Mesothelial cell of epicardium (in vitro differentiated cells): Measurements from ENCODE around the gene AURKB. TPM values are rescaled to one million over a fixed set of nuclear protein-coding genes. Genes with fewer than 3 reads are reported as not detected.

ENCODE experiments used
- DNase-seq, 2 experiments: peaks; one replicate each; pipeline ENCODE4 v3.0.0; 2021; ENCODE audit warnings: low spot score in 2 of 2; ENCODE audit not compliant: unreplicated experiment in 2 of 2
- H3K27ac Mint-ChIP-seq: 2 replicates; pipeline ENCODE4 v1.8.0; 2021; ENCODE audit warnings: mixed read lengths
- H3K27me3 Mint-ChIP-seq: 2 replicates; pipeline ENCODE4 v1.8.0; 2021; ENCODE audit warnings: low read depth, mixed read lengths
- H3K36me3 Mint-ChIP-seq: 2 replicates; pipeline ENCODE4 v1.8.0; 2021; ENCODE audit warnings: mixed read lengths
- H3K4me1 Mint-ChIP-seq: 2 replicates; pipeline ENCODE4 v1.8.0; 2021; ENCODE audit warnings: mixed read lengths
- H3K4me3 Mint-ChIP-seq: 2 replicates; pipeline ENCODE4 v1.8.0; 2021; ENCODE audit warnings: mild to moderate bottlenecking, moderate library complexity, mixed read lengths
- H3K9me3 Mint-ChIP-seq: 2 replicates; pipeline ENCODE4 v1.8.0; 2021; ENCODE audit warnings: mixed read lengths
- CTCF ChIP-seq: fragments of 200-600 bp; sonication (generic); IDR thresholded peaks from one replicate; pipeline ENCODE4 v1.5.0; 2021; ENCODE audit warnings: antibody characterized with exemption; ENCODE audit not compliant: unreplicated experiment
- total RNA-seq: library from RNA; stranded (reverse); gene quantifications from 3 replicates; pipeline ENCODE4 v1.2.1, GENCODE V29; 2021

Gene AURKB
- total RNA-seq, 1 donor from 2014 or later, result 37.3 TPM

GRCh38 chr17:8243827-8244226 lies 33.5 kb upstream of the AURKB start:
- no peak for TF ChIP-seq CTCF
- Mint-ChIP-seq H3K4me3 (no peak overlapping the region), H3K4me1 (peaks cover 6% of the 10 kb centered on the region), H3K27ac (no peak overlapping the region), H3K27me3 (no peaks in the 10 kb centered on the region), H3K9me3 (no peaks in the 10 kb centered on the region), H3K36me3 (peaks cover 6% of the 10 kb centered on the region)
- no peak for DNase-seq

- no peak for DNase-seq
- H3K4me3 Mint-ChIP-seq, result no peak overlapping the region
- H3K9me3 Mint-ChIP-seq, result no peaks in the 10 kb centered on the region
- H3K4me1 Mint-ChIP-seq, result no peaks in the 10 kb centered on the region
- H3K36me3 Mint-ChIP-seq, result peaks cover 26% of the 10 kb centered on the region
- TF ChIP-seq CTCF, result no peak
- H3K27me3 Mint-ChIP-seq, result no peaks in the 10 kb centered on the region
- H3K27ac Mint-ChIP-seq, result no peak overlapping the region
Observed at GRCh38 chr17:8237886-8238285, 27.5 kb upstream of the AURKB start.

- TF ChIP-seq CTCF, result no peak
- Mint-ChIP-seq H3K4me1 (no peaks in the 10 kb centered on the region), H3K27me3 (no peaks in the 10 kb centered on the region), H3K27ac (no peak overlapping the region), H3K9me3 (no peaks in the 10 kb centered on the region), H3K36me3 (peaks cover 30% of the 10 kb centered on the region), H3K4me3 (no peak overlapping the region)
- no peak for DNase-seq
Observed at GRCh38 chr17:8237175-8237574, 26.8 kb upstream of the AURKB start.

- H3K27me3 Mint-ChIP-seq, result no peaks in the 10 kb centered on the region
- TF ChIP-seq CTCF, result no peak
- H3K27ac Mint-ChIP-seq, result no peak overlapping the region
- no peaks in the 10 kb centered on the region for H3K4me1 Mint-ChIP-seq
- no peak overlapping the region for H3K4me3 Mint-ChIP-seq
- peaks cover 38% of the 10 kb centered on the region for H3K36me3 Mint-ChIP-seq
- H3K9me3 Mint-ChIP-seq, result no peaks in the 10 kb centered on the region
- no peak for DNase-seq
Observed at GRCh38 chr17:8235676-8236075, 25.3 kb upstream of the AURKB start.

GRCh38 chr17:8234361-8235270 lies 24.2 kb upstream of the AURKB start:
- Mint-ChIP-seq H3K4me3 (no peak overlapping the region), H3K4me1 (no peaks in the 10 kb centered on the region), H3K27me3 (no peaks in the 10 kb centered on the region), H3K27ac (no peak overlapping the region), H3K36me3 (peaks cover 44% of the 10 kb centered on the region), H3K9me3 (no peaks in the 10 kb centered on the region)
- no peak for TF ChIP-seq CTCF
- no peak for DNase-seq
